ENCODE results near the gene ZNF292.

The ZNF292 gene

GRCh38 chr6:87164004-87164403, 8.6 kb downstream of the ZNF292 start:
- Histone ChIP-seq H3K9me3 (ENCODE audit: control insufficient read depth in 1 of 2, low read length in 2 of 2) (no peaks in the 10 kb centered on the region), H3K4me3 (ENCODE audit: low read depth in 1 of 2, low read length in 2 of 2) (no peak overlapping the region), H3K4me1 (ENCODE audit: control insufficient read depth in 1 of 2, insufficient read depth in 2 of 2, low read length in 2 of 2) (peaks cover 5 to 11% of the 10 kb centered on the region in 2 donors), H3K27me3 (ENCODE audit: low read depth, low read length) (no peaks in the 10 kb centered on the region), H3K36me3 (ENCODE audit: control insufficient read depth in 1 of 2, insufficient read depth in 2 of 2, low read length in 2 of 2) (no peaks in the 10 kb centered on the region), H3K27ac (ENCODE audit: low read length) (no peak overlapping the region)

DNA sequence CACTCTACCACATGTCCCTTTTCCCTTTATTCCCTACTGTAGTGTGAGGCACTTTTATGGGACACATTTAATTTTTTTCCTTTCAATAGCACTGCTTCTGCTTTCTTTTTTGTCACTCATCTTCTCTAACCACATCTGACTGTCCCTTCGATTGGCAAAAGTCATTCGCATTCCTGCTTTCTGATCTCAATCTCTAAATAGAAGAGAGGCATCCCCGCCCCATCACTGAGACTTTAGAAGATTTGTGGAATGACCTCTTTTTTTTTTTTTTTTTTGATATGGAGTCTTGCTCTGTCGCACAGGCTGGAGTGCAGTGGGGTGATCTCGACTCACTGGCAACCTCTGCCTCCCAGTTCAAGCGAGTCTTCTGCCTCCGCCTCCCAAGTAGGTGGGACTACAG, 9.1 kb downstream of the ZNF292 start:
- Histone ChIP-seq H3K9me3 (ENCODE audit: control insufficient read depth in 1 of 2, low read length in 2 of 2) (no peaks in the 10 kb centered on the region), H3K36me3 (ENCODE audit: control insufficient read depth in 1 of 2, insufficient read depth in 2 of 2, low read length in 2 of 2) (no peaks in the 10 kb centered on the region), H3K4me1 (ENCODE audit: control insufficient read depth in 1 of 2, insufficient read depth in 2 of 2, low read length in 2 of 2) (peaks cover 5 to 11% of the 10 kb centered on the region in 2 donors), H3K4me3 (ENCODE audit: low read depth in 1 of 2, low read length in 2 of 2) (no peak overlapping the region), H3K27ac (ENCODE audit: low read length) (no peak overlapping the region), H3K27me3 (ENCODE audit: low read depth, low read length) (no peaks in the 10 kb centered on the region)

- H3K27me3 ChIP-seq (ENCODE audit: low read depth, low read length), result no peaks in the 10 kb centered on the region
- H3K4me3 ChIP-seq (ENCODE audit: low read depth in 1 of 2, low read length in 2 of 2), result no peak overlapping the region
- H3K27ac ChIP-seq (ENCODE audit: low read length), result no peak overlapping the region
- no peaks in the 10 kb centered on the region for H3K36me3 ChIP-seq (ENCODE audit: control insufficient read depth in 1 of 2, insufficient read depth in 2 of 2, low read length in 2 of 2)
- H3K9me3 ChIP-seq (ENCODE audit: control insufficient read depth in 1 of 2, low read length in 2 of 2), result no peaks in the 10 kb centered on the region
- peaks cover 4 to 11% of the 10 kb centered on the region in 2 donors for H3K4me1 ChIP-seq (ENCODE audit: control insufficient read depth in 1 of 2, insufficient read depth in 2 of 2, low read length in 2 of 2)
Observed at GRCh38 chr6:87165185-87165584, 9.8 kb downstream of the ZNF292 start.

DNA sequence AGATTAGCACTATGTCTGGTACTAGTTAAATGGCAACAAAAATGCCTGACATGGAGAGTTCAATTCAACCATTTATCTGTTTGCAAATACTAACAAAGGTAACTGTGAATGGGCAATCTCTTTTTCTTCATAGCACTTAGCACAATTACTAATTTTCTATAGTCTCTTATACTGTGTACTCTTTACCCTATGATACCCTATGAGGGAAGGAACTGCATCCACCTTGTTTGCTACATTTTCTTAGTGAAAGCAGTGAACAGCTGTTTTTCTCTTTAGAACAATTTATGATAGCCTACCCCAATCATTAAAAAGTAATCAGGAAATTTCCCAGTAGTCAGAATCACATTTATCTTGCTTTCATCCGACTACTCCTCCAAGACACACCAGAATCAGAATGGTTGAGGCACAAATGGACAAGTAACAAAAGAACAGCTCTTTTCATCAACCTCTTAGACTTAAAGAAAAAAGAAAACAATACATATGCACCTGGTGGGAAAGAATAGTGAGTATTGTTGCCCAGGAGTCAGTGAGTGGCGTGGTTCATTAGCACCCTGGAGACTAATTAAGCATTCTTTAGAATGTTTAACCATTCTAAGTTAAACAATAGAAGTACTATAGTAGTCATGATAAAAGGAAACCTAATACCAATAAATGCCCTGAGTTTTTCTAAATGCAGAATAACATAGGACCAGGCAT, 16.7 kb downstream of the ZNF292 start:
- no peaks in the 10 kb centered on the region for H3K36me3 ChIP-seq (ENCODE audit: control insufficient read depth in 1 of 2, insufficient read depth in 2 of 2, low read length in 2 of 2)
- H3K9me3 ChIP-seq (ENCODE audit: control insufficient read depth in 1 of 2, low read length in 2 of 2), result no peaks in the 10 kb centered on the region
- H3K27me3 ChIP-seq (ENCODE audit: low read depth, low read length), result no peaks in the 10 kb centered on the region
- no peak overlapping the region for H3K27ac ChIP-seq (ENCODE audit: low read length)
- H3K4me3 ChIP-seq (ENCODE audit: low read depth in 1 of 2, low read length in 2 of 2), result no peak overlapping the region
- H3K4me1 ChIP-seq (ENCODE audit: control insufficient read depth in 1 of 2, insufficient read depth in 2 of 2, low read length in 2 of 2), result peaks cover 0 to 20% of the 10 kb centered on the region in 2 donors

DNA sequence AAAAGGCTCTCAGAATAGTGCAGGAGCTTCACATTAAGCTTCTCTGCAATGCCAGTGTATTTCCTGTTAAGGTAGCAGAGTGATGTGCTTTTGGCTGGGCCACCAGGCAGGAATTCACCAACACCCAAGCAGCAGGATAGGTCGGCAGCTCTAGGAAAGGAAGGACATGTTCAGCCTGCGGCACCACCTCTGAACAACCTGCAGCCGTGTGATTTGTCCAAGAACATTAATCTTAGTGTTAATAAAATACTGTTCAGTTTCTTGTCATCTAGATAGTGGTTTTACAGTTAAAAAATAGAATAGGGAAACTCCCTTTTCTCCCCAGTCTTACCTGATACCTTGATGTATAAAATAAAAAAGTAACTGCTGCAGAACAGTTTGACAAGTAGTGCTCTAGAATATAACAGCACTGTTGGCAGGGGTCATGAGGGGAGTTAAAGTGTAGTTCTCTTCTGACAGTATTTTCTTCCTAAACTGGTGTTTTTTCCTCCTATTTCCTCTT, 18.8 kb downstream of the ZNF292 start:
- H3K4me1 ChIP-seq (ENCODE audit: control insufficient read depth in 1 of 2, insufficient read depth in 2 of 2, low read length in 2 of 2), result peaks cover 0 to 20% of the 10 kb centered on the region in 2 donors
- no peaks in the 10 kb centered on the region for H3K9me3 ChIP-seq (ENCODE audit: control insufficient read depth in 1 of 2, low read length in 2 of 2)
- H3K27ac ChIP-seq (ENCODE audit: low read length), result no peak overlapping the region

GRCh38 chr6:87176493-87176892, 21.1 kb downstream of the ZNF292 start:
- Histone ChIP-seq H3K4me3 (ENCODE audit: low read depth in 1 of 2, low read length in 2 of 2) (no peak overlapping the region), H3K36me3 (ENCODE audit: control insufficient read depth in 1 of 2, insufficient read depth in 2 of 2, low read length in 2 of 2) (no peaks in the 10 kb centered on the region), H3K4me1 (ENCODE audit: control insufficient read depth in 1 of 2, insufficient read depth in 2 of 2, low read length in 2 of 2) (peaks cover 0 to 14% of the 10 kb centered on the region in 2 donors), H3K27me3 (ENCODE audit: low read depth, low read length) (no peaks in the 10 kb centered on the region), H3K27ac (ENCODE audit: low read length) (no peak overlapping the region), H3K9me3 (ENCODE audit: control insufficient read depth in 1 of 2, low read length in 2 of 2) (no peaks in the 10 kb centered on the region)

More for the DNA sequence above, 18.8 kb downstream of the ZNF292 start:
- no peaks in the 10 kb centered on the region for H3K36me3 ChIP-seq (ENCODE audit: control insufficient read depth in 1 of 2, insufficient read depth in 2 of 2, low read length in 2 of 2)
- H3K27me3 ChIP-seq (ENCODE audit: low read depth, low read length), result no peaks in the 10 kb centered on the region
- H3K4me3 ChIP-seq (ENCODE audit: low read depth in 1 of 2, low read length in 2 of 2), result no peak overlapping the region

GRCh38 chr6:87180105-87180728, 24.9 kb downstream of the ZNF292 start:
- no peaks in the 10 kb centered on the region for H3K4me1 ChIP-seq (ENCODE audit: control insufficient read depth in 1 of 2, insufficient read depth in 2 of 2, low read length in 2 of 2)
- H3K27me3 ChIP-seq (ENCODE audit: low read depth, low read length), result no peaks in the 10 kb centered on the region
- no peaks in the 10 kb centered on the region for H3K9me3 ChIP-seq (ENCODE audit: control insufficient read depth in 1 of 2, low read length in 2 of 2)
- H3K36me3 ChIP-seq (ENCODE audit: control insufficient read depth in 1 of 2, insufficient read depth in 2 of 2, low read length in 2 of 2), result no peaks in the 10 kb centered on the region
- H3K4me3 ChIP-seq (ENCODE audit: low read depth in 1 of 2, low read length in 2 of 2), result no peak overlapping the region
- no peak overlapping the region for H3K27ac ChIP-seq (ENCODE audit: low read length)

DNA sequence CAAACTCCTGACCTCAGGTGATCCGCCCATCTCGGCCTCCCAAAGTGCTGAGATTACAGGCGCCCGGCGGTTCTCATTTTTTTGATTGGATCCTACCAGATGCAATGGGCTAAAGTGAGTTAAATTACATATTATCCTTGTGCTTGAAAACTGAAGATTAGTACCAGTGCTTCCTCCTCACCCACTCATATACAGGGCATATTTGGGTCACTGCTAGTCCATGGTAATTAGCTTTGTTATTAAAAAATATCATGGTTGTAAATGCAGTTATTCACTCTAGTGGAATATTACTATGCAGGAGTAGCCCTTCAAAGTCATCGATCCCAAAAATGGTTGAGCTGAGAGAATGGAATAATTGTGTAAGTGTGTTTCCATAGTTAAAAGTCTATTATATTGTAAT, 26.5 kb downstream of the ZNF292 start:
- no peaks in the 10 kb centered on the region for H3K4me1 ChIP-seq (ENCODE audit: control insufficient read depth in 1 of 2, insufficient read depth in 2 of 2, low read length in 2 of 2)
- no peaks in the 10 kb centered on the region for H3K9me3 ChIP-seq (ENCODE audit: control insufficient read depth in 1 of 2, low read length in 2 of 2)
- H3K27ac ChIP-seq (ENCODE audit: low read length), result no peak overlapping the region
- no peaks in the 10 kb centered on the region for H3K27me3 ChIP-seq (ENCODE audit: low read depth, low read length)
- no peaks in the 10 kb centered on the region for H3K36me3 ChIP-seq (ENCODE audit: control insufficient read depth in 1 of 2, insufficient read depth in 2 of 2, low read length in 2 of 2)
- H3K4me3 ChIP-seq (ENCODE audit: low read depth in 1 of 2, low read length in 2 of 2), result no peak overlapping the region

DNA sequence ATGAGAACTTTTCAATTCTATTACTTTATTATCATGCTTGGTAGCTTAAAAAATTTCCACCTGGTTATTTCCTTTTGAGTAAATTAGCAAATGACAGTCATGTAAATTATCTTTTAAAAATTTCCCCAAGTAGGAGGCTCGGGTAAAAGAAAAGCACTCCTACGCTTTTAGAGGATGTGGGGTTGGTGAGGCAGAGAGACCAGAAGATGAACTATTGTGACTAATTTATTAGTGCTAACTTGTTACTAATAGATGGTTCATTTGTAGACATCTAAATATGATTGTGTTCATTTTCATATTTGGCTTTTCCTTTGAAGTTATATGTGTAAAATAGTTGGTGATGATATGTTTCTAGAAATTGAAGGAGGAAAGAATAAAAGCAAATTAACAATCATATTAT, 27.0 kb downstream of the ZNF292 start:
- Histone ChIP-seq H3K27ac (ENCODE audit: low read length) (no peak overlapping the region), H3K4me3 (ENCODE audit: low read depth in 1 of 2, low read length in 2 of 2) (no peak overlapping the region), H3K27me3 (ENCODE audit: low read depth, low read length) (no peaks in the 10 kb centered on the region), H3K4me1 (ENCODE audit: control insufficient read depth in 1 of 2, insufficient read depth in 2 of 2, low read length in 2 of 2) (no peaks in the 10 kb centered on the region), H3K36me3 (ENCODE audit: control insufficient read depth in 1 of 2, insufficient read depth in 2 of 2, low read length in 2 of 2) (no peaks in the 10 kb centered on the region), H3K9me3 (ENCODE audit: control insufficient read depth in 1 of 2, low read length in 2 of 2) (no peaks in the 10 kb centered on the region)

DNA sequence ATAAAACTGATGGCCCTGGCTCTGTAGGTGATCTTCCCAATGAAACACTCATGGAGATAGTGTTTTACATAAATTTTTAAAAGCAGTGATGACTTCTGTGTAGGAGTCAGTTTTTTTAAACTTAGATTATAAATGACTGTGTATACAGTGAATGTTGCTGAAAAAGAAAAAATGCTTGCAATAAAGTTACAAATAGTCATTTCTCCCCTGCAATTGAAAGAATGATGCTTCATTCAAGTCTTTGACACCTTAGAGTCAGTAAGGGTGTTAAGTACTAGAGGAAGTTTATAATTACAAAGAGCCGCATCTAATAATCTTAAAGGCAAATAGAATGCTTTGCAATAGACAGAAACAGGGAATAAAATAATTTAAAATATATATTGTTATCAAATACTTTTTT, 27.6 kb downstream of the ZNF292 start:
- Histone ChIP-seq H3K4me1 (ENCODE audit: control insufficient read depth in 1 of 2, insufficient read depth in 2 of 2, low read length in 2 of 2) (no peaks in the 10 kb centered on the region), H3K4me3 (ENCODE audit: low read depth in 1 of 2, low read length in 2 of 2) (no peak overlapping the region), H3K27me3 (ENCODE audit: low read depth, low read length) (no peaks in the 10 kb centered on the region), H3K9me3 (ENCODE audit: control insufficient read depth in 1 of 2, low read length in 2 of 2) (no peaks in the 10 kb centered on the region), H3K36me3 (ENCODE audit: control insufficient read depth in 1 of 2, insufficient read depth in 2 of 2, low read length in 2 of 2) (no peaks in the 10 kb centered on the region), H3K27ac (ENCODE audit: low read length) (no peak overlapping the region)

GRCh38 chr6:87183687-87184086, 28.3 kb downstream of the ZNF292 start:
- no peaks in the 10 kb centered on the region for H3K4me1 ChIP-seq (ENCODE audit: control insufficient read depth in 1 of 2, insufficient read depth in 2 of 2, low read length in 2 of 2)
- no peaks in the 10 kb centered on the region for H3K9me3 ChIP-seq (ENCODE audit: control insufficient read depth in 1 of 2, low read length in 2 of 2)
- H3K4me3 ChIP-seq (ENCODE audit: low read depth in 1 of 2, low read length in 2 of 2), result no peak overlapping the region
- no peak overlapping the region for H3K27ac ChIP-seq (ENCODE audit: low read length)
- H3K27me3 ChIP-seq (ENCODE audit: low read depth, low read length), result no peaks in the 10 kb centered on the region
- H3K36me3 ChIP-seq (ENCODE audit: control insufficient read depth in 1 of 2, insufficient read depth in 2 of 2, low read length in 2 of 2), result no peaks in the 10 kb centered on the region
